ENCODE data around the gene RAB5IF.
"Not testable (repeated sequence)": the region's sequence is repeated elsewhere in the genome, so short reads cannot be mapped to it uniquely, and the experiment has no call there.

The RAB5IF gene, protein sequence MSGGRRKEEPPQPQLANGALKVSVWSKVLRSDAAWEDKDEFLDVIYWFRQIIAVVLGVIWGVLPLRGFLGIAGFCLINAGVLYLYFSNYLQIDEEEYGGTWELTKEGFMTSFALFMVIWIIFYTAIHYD

DNA sequence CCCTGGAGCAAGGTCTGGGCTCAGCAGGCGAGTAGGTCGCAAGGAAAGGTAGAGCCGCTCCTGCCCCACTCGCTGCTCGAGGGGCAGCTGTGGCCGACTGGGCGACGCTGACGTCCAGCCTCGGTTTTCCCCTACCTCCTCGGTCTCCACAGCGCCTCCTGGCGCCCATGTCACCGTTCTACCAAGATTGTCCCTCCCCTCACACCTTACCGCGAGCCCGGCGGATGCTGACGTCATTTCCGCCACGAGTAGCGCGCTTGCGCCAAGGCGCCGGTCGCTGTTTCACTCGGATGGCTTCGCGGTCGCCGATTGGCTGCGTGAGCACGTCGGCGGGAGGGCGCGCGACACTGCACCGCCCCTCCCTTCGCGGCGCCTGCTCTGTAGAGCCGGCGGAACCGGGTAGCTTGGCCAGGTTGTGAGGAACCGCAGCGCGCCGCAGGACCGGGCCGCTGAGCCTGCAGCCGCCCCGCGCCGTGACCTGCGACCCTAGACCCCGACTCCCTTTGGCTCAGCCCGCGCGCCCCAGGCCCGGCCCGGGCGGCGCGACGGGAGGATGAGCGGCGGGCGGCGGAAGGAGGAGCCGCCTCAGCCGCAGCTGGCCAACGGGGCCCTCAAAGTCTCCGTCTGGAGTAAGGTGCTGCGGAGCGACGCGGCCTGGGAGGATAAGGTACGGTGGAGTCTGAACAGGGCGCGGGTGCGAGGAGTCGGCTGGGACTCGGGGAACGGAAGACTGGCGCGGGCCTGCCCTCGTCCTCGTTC lies at the start of gene RAB5IF:
Gene RAB5IF (plus strand): TSS at position 381 of the 759 bp plus-strand sequence. CDS start 173 bp downstream, at position 554.
- DNase-seq (ENCODE audit: low read depth in 2 of 2): peak; percentile 99

DNA sequence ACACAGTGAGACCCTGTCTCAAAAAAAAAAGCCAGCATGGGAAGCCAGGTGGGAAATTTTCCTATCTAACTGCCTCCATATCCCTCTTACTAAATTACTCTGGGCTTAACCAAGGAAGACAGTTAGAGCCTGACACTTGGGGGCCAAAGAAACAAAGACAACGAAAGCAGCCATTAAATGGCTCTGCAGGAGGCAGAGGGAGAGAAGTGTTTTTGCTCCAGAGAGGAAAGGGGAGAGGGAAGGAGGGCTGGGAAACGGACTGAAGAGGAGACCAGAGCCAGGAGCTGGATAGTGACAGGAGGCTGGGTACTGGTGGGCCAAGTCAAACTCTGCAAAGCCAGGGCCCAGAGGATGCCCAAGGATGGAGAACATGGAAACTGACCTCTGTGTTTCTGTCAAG lies 42.9 kb upstream of the RAB5IF start:
- DNase-seq (ENCODE audit: low read depth in 2 of 2): no peak

- DNase-seq (ENCODE audit: low read depth in 2 of 2): no peak
These were observed 42.2 kb upstream of the RAB5IF start for GRCh38 chr20:36563374-36563773.

- not testable (repeated sequence) for DNase-seq (ENCODE audit: low read depth in 2 of 2)
These were observed 41.4 kb upstream of the RAB5IF start for GRCh38 chr20:36564078-36564725.

DNA sequence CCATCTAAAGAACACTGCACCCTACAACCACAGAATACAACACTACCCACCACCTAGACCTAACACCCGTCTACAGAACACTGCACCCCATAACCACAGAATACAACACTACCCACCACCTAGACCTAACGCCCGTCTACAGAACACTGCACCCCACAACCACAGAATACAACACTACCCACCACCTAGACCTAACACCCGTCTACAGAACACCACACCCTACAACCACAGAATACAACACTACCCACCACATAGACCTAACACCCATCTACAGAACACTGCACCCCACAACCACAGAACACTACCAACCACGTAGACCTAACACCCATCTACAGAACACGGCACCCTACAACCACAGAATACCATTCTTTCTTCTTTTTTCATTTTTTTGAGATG lies 40.9 kb upstream of the RAB5IF start:
- not testable (repeated sequence) for DNase-seq (ENCODE audit: low read depth in 2 of 2)

GRCh38 chr20:36565520-36565919 lies 40.1 kb upstream of the RAB5IF start:
- no peak for DNase-seq (ENCODE audit: low read depth in 2 of 2)

DNA sequence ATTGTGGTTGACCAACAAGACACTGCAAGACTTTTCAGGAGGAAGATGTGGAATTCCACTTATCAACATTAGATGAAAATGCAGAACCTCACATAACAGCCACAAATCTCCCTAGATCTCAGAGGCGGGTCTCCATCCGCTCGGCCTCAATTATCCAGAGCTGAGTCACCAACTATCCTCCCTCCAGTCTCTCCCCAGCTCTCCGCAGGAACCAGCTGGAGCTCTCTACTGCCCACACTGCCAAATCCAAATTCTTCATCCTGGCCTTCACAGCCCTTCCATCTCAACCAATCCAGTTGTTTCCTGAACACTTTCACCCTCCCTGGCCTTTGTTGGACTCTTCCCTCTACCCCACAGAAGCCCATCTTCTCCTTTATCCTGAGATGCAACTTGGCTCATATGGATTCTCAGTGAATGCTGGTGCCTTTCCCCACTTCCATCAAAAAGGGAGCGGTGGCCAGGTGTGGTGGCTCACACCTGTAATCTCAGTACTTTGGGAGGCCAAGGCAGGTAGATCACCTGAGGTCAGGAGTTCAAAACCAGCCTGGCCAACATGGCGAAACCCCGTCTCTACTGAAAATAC lies 35.6 kb upstream of the RAB5IF start:
- no peak for DNase-seq (ENCODE audit: low read depth in 2 of 2)

DNA sequence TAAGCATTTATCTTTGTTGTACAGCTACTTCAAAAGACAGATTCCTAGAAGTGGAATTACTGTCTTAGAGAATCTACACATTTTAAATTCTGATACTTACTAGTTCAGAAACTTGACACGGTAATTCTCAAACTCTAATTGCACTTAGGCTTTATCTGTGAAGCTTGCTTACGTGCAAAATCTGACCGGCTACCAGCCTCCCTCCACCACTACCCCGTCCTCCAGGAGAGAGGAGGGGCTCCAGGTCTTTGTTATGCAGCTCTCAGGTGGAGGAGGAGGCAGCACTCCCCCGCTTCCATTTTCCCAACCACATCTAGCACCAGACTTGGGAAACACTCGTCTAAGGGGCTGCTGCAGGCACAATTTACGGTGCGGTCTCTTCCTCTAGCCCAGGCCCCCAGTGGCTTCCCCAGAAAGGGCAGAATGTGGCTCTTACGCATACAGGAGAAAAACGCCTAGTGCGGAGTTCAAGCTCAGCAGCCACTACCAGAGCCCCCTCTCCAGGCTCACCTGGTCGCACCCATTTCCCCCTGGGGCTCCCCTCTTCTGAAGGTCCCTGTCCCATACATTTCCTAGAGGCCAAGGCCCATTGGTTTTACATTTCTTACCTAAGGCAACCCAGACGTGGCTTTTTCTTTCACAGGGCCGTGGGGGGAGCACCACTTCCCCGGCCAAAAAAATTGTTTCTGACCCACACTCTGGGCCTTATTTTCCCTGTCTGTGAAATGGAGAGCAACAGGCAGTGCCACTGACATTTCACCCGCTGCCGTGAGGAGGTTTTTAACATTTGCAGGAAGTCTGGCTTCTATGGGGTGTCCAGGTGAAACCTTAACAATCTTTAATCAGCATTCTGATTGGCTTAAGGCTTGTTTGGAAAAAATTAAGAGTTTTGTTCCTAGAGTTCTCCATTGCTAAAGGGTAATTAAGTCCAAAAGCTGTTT lies 33.7 kb upstream of the RAB5IF start:
- DNase-seq (ENCODE audit: low read depth in 2 of 2): no peak

DNA sequence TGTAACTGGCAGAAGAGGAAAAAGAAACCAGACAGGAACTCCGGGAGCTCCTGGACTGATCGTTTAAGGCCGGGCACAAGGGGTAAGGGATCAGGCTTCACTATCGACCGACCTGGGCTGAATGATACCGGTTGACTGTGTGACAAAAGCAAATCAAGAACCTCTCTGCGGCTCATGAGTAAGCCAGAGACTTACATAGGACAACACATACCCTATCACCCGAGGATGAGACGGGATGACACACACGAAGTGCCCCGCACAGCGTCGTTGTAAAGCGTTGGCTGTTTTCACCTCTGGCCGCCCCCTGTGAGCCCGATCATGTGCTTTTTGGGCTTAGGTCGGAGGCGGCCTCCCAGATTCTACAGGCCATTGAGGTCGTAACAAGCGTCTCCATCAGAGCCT lies 32.9 kb upstream of the RAB5IF start:
- DNase-seq (ENCODE audit: low read depth in 2 of 2): peak; percentile 52 to 63

DNA sequence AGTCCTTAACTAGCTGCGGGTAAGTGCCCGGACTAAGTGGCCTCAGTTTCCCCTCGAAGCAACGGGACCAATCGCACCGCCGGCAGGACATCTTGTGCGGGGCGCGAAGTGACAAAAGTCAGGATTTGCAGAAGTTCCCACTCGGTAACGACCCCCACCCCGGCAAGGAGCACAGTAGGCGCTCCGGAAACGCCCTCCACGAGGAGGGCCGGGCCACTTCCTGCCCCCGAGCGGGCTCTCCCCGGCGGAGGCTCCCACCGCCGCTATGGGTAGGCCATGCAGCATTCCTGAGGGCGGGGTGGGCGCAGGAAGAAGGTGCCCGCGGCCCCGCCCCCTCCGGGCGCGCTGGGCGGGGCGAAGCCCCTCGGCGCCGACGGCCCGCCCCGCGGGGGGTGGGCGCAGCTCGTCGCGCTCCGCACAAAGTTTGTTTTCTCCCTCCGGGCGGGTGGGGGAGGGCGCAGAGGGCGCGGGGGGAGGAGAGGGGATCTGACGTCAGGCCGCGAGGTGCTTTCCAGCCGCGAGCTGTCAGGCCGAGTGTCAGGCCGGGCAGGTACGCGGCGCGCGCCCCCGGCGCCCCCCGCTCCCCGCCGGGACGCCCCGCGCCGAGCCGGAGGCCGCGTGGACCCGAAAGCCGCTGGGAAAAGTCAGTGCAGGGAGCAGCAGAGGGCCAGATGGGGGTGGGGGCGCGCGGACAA lies 32.3 kb upstream of the RAB5IF start, which contains the start of gene TGIF2:
Gene TGIF2 (plus strand): TSS at position 495 of the 695 bp plus-strand sequence. CDS start 5,178 bp downstream, outside the sequence.
- peak; percentile 83 to 88 for DNase-seq (ENCODE audit: low read depth in 2 of 2)

- no peak for DNase-seq (ENCODE audit: low read depth in 2 of 2)
These were observed 31.7 kb upstream of the RAB5IF start for GRCh38 chr20:36573798-36574365.

- DNase-seq (ENCODE audit: low read depth in 2 of 2): peak; percentile 46 to 57
These were observed 31.0 kb upstream of the RAB5IF start for GRCh38 chr20:36574366-36575135.

- no peak for DNase-seq (ENCODE audit: low read depth in 2 of 2)
These were observed 29.5 kb upstream of the RAB5IF start for GRCh38 chr20:36576081-36576445.

- DNase-seq (ENCODE audit: low read depth in 2 of 2): no peak
These were observed 27.1 kb upstream of the RAB5IF start for GRCh38 chr20:36578356-36579041.

DNA sequence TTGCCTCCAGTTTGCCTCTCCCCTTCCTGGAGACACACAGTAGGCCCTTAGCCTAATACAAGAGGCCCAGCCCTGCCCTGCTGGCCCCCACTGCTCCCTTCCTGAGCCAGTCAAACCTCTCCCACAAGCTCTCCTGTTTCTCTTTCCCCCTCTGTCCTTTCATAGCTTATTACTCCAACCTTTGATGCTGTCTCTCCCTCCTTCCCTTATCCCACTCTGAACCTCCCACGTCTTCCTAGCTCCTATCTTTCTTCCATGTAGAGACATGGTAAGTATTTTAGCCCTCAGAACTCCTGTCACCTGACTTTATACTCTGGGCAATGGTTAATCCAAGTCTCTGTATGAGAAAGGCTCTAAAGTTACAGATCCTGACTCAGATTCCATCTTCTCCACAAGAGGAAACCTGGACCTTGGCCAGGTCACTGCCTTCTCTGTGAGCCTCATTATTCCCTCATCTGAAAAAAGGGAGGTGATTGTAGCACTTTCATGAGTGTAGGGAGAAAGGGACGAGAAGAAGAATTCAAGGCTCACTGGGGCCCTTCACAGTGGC lies 25.5 kb upstream of the RAB5IF start:
- no peak for DNase-seq (ENCODE audit: low read depth in 2 of 2)

DNA sequence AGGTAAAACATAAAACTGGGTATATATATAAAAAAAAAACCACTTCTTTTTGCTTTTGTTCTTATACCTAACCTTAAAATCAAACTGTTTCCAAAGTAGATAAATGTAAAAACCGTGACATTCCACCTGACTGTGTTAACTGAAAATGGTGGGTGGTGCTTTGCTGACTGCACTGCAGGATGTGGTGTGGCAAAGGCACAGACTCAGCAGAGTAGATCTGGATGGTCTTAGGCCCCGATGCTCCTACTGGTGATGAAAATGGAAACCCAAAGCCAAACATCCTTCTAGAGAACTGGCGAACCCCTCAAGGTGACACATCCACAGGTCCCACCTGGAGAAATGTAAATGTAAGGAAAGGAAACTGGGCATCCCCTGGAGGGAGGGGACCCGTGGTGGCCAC lies 23.3 kb upstream of the RAB5IF start:
- no peak for DNase-seq (ENCODE audit: low read depth in 2 of 2)

GRCh38 chr20:36582821-36583220 lies 22.8 kb upstream of the RAB5IF start:
- no peak for DNase-seq (ENCODE audit: low read depth in 2 of 2)

DNA sequence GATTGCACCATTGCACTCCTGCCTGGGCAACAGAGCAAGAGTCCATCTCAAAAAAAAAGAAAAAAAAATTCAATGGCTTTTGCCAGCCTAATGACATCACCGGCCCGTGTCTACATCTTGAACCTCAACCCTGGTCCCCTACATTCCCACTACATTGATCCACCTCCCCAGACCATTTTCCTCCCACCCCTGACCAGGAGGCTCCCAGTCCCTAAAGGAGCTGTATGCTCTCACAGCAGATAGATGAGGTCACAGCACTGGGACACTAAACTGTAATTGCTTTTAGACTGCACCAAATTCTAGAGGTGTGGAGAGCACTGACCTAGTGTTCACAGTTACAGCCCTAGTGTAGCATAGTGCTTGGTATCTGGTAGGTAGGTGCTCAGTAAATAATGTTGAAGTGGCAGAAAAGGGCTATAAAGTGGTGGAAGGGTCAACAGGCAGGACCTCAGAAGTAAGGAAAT lies 21.5 kb upstream of the RAB5IF start:
- DNase-seq (ENCODE audit: low read depth in 2 of 2): no peak
